Stimulated activated CD4-positive, alpha-beta T cell treated with anti-CD3 and anti-CD28 coated beads, TNF-alpha, amount 100 ng/mL, for 1 hour (primary cell): ENCODE measurements around the gene VWA1.
"Not testable (repeated sequence)": the region's sequence is repeated elsewhere in the genome, so short reads cannot be mapped to it uniquely, and the experiment has no call there.

Experiments
- DNase-seq, 3 donors: peaks; one replicate each; pipeline ENCODE4 v3.0.0-alpha.2; 2020; ENCODE audit warnings: low read depth in 3 of 3, low spot score in 1 of 3

The VWA1 gene

GRCh38 chr1:1422465-1423244, 12.8 kb upstream of the VWA1 start:
- DNase-seq, result no peak

GRCh38 chr1:1423245-1423597, 12.3 kb upstream of the VWA1 start:
- DNase-seq, result no peak

- DNase-seq, result no peak
Observed at GRCh38 chr1:1424707-1425106, 10.8 kb upstream of the VWA1 start.

GRCh38 chr1:1425426-1425752, 10.1 kb upstream of the VWA1 start:
- no peak for DNase-seq

- no peak for DNase-seq
Observed at GRCh38 chr1:1425753-1426495, 9.6 kb upstream of the VWA1 start.

GRCh38 chr1:1426496-1427105, 8.9 kb upstream of the VWA1 start:
- DNase-seq, result no peak

- DNase-seq, result no peak
Observed at GRCh38 chr1:1427106-1427819, 8.2 kb upstream of the VWA1 start.

GRCh38 chr1:1427820-1428148, 7.7 kb upstream of the VWA1 start:
- no peak for DNase-seq

GRCh38 chr1:1428174-1428573, 7.3 kb upstream of the VWA1 start:
- DNase-seq, result no peak

GRCh38 chr1:1428967-1429366, 6.5 kb upstream of the VWA1 start:
- DNase-seq, result not testable (repeated sequence)

- no peak for DNase-seq
Observed at GRCh38 chr1:1429671-1430073, 5.8 kb upstream of the VWA1 start.

- DNase-seq, result no peak
Observed at GRCh38 chr1:1430114-1430982, 5.1 kb upstream of the VWA1 start.

GRCh38 chr1:1430992-1431844, 4.3 kb upstream of the VWA1 start:
- no peak for DNase-seq

GRCh38 chr1:1431845-1432273, 3.6 kb upstream of the VWA1 start:
- DNase-seq, result no peak

GRCh38 chr1:1432274-1432950, 3.1 kb upstream of the VWA1 start:
- DNase-seq, result no peak

GRCh38 chr1:1432951-1433803, 2.3 kb upstream of the VWA1 start:
- DNase-seq, result no peak

GRCh38 chr1:1433804-1434130, 1.7 kb upstream of the VWA1 start:
- peak in 1 of 3 donors; percentile 25 for DNase-seq

- DNase-seq, result no peak
Observed at GRCh38 chr1:1434131-1434823, 1.2 kb upstream of the VWA1 start.
